ENCODE data around the gene NR6A1.
A peak's percentile ranks its signal among the peaks of the same experiment; 100 is the strongest.

The NR6A1 gene

GRCh38 chr9:124795881-124796431 is 24.8 kb upstream of the NR6A1 start:
- no peak for DNase-seq

GRCh38 chr9:124794902-124795491 is 23.9 kb upstream of the NR6A1 start:
- no peak for DNase-seq

GRCh38 chr9:124793015-124793541 is 22.0 kb upstream of the NR6A1 start:
- DNase-seq = peak in 1 of 2 donors; percentile 39

- DNase-seq = no peak
Measured at GRCh38 chr9:124792257-124793014, 21.3 kb upstream of the NR6A1 start.

- DNase-seq = no peak
Measured at GRCh38 chr9:124790801-124791505, 19.8 kb upstream of the NR6A1 start.

GRCh38 chr9:124790301-124790700 is 19.2 kb upstream of the NR6A1 start:
- no peak for DNase-seq

GRCh38 chr9:124789531-124789930 is 18.4 kb upstream of the NR6A1 start:
- DNase-seq = no peak

GRCh38 chr9:124788542-124789217 is 17.6 kb upstream of the NR6A1 start:
- DNase-seq = no peak

- DNase-seq = no peak
Measured at GRCh38 chr9:124786881-124787573, 15.9 kb upstream of the NR6A1 start.

- no peak for DNase-seq
Measured at GRCh38 chr9:124784509-124784908, 13.4 kb upstream of the NR6A1 start.

- DNase-seq = no peak
Measured at GRCh38 chr9:124783830-124784229, 12.7 kb upstream of the NR6A1 start.

GRCh38 chr9:124782661-124783574 is 11.8 kb upstream of the NR6A1 start:
- DNase-seq = no peak

GRCh38 chr9:124781967-124782660 is 11.0 kb upstream of the NR6A1 start:
- no peak for DNase-seq

GRCh38 chr9:124780757-124781151 is 9.6 kb upstream of the NR6A1 start:
- no peak for DNase-seq

GRCh38 chr9:124780060-124780756 is 9.1 kb upstream of the NR6A1 start:
- no peak for DNase-seq

GRCh38 chr9:124779368-124780059 is 8.4 kb upstream of the NR6A1 start:
- no peak for DNase-seq

- DNase-seq = no peak
Measured at GRCh38 chr9:124778575-124779367, 7.7 kb upstream of the NR6A1 start.

GRCh38 chr9:124776954-124777648 is 6.0 kb upstream of the NR6A1 start, which contains the start of gene OLFML2A:
Gene OLFML2A (plus strand): TSS chr9:124777133. CDS start chr9:124777271, 138 bp downstream.
- DNase-seq = peak in 1 of 2 donors; percentile 24

Data from CD4-positive, alpha-beta T cell treated with Interleukin-1 beta for 1 hour (primary cell).